NCI-H510A treated with DMSO at 0.1 percent for 48 hours (cell line): Measurements from ENCODE around the gene LTA4H.

ENCODE experiments used
- DNase-seq: peaks from one replicate; lab custom pipeline; 2025; lab: John Stamatoyannopoulos, UW

Gene LTA4H

DNA sequence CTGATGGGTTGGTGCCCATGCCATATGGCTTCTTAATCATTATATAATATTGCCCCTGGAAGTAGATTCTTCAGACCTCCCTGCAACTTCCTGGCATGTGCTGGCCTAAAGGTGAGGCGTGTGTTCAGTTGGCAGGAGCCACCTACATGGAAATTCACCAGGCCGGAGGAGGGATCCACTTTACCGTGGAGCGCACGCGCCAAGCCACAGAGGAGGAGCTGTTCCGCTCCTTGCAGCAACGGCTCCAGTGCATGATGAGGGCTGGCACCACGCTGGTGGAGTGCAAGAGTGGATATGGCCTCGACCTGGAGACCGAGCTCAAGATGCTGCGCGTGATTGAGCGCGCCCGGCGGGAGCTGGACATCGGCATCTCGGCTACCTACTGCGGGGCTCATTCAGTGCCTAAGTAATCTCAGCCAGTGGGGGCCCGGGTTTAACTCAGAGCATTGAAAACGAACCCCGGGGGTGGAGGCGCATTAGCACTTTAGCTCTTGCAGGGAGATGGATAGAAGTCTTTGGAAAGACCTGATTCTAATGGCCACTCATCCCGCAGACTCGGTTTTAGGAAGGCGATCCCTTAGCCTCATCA, 78.7 kb downstream of the LTA4H start:
- DNase-seq: no peak

DNA sequence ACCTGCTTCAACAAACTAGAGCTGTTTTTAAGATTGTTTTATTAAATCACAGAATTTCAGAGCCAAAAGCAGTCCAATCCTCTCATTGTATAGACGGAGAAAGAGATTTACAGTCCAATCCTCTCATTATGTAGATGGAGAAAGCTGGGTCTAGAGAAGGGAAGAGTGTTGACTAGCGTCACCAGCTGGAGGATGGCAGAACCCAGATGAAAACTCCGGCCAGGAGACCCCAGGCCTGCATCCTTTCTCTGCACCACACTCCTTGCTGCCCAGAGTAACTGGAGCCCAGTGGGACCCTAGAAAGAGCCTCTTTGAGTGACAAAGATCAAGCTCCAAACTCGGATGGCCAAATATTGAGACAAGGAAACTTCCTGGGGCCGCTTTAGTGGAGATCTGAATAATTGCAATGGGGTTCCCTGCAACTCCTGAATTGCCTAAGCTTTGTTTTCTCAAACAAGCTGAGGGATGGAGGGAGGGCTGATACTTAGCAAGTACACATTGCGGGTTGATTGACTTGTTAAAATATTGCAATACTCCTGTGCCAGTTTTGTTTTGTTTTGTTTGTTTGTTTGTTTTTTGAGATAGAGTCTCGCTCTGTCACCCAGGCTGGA, 79.7 kb downstream of the LTA4H start:
- no peak for DNase-seq

DNA sequence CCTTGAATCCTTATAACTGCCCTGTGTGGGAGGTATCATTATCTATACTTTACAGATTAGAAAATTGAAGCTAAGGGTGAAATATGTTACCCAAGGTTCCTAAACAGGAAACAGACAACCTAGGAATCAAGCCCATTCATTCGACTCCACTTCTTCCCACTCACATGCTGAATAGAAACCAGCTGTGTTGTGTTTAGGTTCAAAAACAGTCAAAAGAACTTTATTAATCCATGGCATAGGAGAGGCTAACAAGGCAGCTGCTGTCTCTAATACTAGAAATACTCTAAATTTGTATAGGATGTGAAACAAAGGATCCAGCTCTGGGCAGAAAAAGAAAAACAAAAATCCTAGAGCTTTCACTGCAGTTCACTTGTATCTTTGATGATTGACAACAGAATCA, 82.4 kb downstream of the LTA4H start:
- no peak for DNase-seq

DNA sequence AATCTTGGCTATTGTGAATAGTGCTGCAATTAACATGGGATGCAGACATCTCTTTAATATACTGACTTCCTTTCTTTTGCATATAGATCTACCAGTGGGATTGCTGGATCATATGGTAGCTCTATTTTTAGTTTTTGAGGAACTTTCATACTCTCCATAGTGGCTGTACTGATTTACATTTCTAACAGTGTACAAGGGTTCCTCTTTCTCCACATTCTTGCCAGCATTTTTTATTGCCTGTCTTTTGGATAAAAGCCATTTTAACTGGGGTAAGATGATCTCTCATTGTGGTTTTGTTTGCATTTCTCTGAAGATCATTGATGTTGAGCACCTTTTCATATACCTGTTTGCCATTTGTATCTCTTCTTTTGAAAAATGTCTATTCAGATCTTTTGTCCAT, 83.9 kb downstream of the LTA4H start:
- no peak for DNase-seq
